Type B pancreatic cell (in vitro differentiated cells): ENCODE data around the gene TSPOAP1. TPM values are rescaled to one million over a fixed set of nuclear protein-coding genes. Genes with fewer than 3 reads are reported as not detected.

Experiments used
- DNase-seq: peaks from one replicate; pipeline ENCODE4 v3.0.0; 2021; ENCODE audit warnings: mixed read lengths; ENCODE audit not compliant: unreplicated experiment; ENCODE audit errors: extremely low spot score
- H3K27ac Mint-ChIP-seq: 2 replicates; pipeline ENCODE4 v1.8.0; 2021; ENCODE audit warnings: mild to moderate bottlenecking, mixed read lengths
- H3K27me3 Mint-ChIP-seq: 2 replicates; pipeline ENCODE4 v1.8.0; 2021; ENCODE audit warnings: mixed read lengths
- H3K36me3 Mint-ChIP-seq: 2 replicates; pipeline ENCODE4 v1.8.0; 2021; ENCODE audit warnings: mixed read lengths
- H3K4me1 Mint-ChIP-seq: one replicate; pipeline ENCODE4 v1.8.0; 2021; ENCODE audit warnings: mixed read lengths; ENCODE audit not compliant: unreplicated experiment
- H3K4me3 Mint-ChIP-seq: 2 replicates; pipeline ENCODE4 v1.8.0; 2021; ENCODE audit warnings: mild to moderate bottlenecking, mixed read lengths
- H3K9me3 Mint-ChIP-seq: 2 replicates; pipeline ENCODE4 v1.8.0; 2021; ENCODE audit warnings: mixed read lengths
- CTCF ChIP-seq: fragments of 200-600 bp; sonication (generic); conservative IDR thresholded peaks from 2 replicates; pipeline ENCODE4 v1.5.0; 2021; ENCODE audit warnings: antibody characterized with exemption, mild to moderate bottlenecking
- total RNA-seq: library from RNA; stranded (reverse); gene quantifications from 2 replicates; pipeline ENCODE4 v1.2.1, GENCODE V29; 2021; ENCODE audit warnings: low replicate concordance

TSPOAP1 gene
- total RNA-seq, 1 donor from 2014 or later, result 18.4 TPM

DNA sequence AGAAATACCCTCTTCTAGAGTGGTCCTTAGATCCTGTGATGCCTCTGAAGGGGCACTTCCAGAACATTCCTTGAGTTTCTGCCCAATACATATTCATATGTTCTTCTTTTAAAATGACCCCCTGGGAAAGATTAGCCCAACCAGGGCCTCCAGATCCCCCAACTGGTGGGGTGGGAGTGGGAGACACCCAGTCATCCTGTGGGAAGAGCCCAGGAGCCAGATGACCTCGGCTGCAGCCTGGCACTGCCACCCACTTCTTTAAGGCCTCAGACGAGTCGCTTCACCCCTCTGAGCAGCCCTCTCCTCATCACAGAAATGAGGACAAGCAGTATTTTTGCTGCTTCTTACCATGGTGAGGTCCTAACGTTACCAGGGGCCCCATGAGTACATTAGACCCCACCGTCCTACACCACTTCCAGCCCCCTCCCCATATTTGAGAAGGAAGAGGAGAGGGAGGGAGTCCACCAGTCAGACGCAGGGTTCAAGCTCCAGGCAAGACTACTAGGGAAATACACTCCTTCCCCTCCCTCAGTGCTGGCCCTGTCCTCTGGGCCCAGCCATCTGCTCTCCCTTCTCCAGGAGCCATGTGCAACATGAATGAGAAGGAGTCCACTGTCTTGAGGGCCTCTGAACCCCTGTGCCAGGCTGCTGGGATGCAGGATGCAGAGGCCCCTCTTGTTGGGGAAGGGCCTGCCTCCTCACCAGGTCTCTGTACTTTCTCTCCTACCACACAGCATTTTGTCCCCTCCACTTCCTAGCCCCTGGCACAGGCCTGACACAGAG is 59.6 kb downstream of the TSPOAP1 start:
- no peaks in the 10 kb centered on the region for H3K36me3 Mint-ChIP-seq
- no peaks in the 10 kb centered on the region for H3K9me3 Mint-ChIP-seq
- no peaks in the 10 kb centered on the region for H3K4me1 Mint-ChIP-seq
- no peak for TF ChIP-seq CTCF
- DNase-seq, result peak; percentile 29
- H3K27ac Mint-ChIP-seq, result no peak overlapping the region
- H3K4me3 Mint-ChIP-seq, result no peak overlapping the region
- H3K27me3 Mint-ChIP-seq, result peaks cover 50% of the 10 kb centered on the region

DNA sequence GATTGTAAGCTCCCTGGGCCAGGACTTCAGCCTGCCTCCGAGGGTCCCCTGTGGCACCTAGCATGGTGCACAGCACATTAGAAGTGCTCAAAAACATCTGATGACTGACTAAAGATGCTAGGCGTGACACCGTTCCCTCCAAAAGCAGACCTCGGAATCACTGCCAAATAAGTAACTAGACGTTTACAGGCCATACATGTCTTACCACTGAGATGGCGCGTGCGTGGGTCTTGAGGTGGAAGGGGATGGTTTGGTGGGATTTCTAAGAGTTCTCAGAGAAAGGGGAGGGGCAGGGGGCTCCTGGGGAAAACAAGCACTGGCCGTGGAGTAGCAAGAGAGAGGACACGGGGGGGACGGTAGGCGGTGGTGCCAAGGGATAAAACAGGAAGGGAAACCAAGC is 60.3 kb downstream of the TSPOAP1 start:
- Mint-ChIP-seq H3K27me3 (peaks cover 53% of the 10 kb centered on the region), H3K36me3 (no peaks in the 10 kb centered on the region), H3K4me3 (no peak overlapping the region), H3K4me1 (no peaks in the 10 kb centered on the region), H3K9me3 (no peaks in the 10 kb centered on the region), H3K27ac (no peak overlapping the region)
- TF ChIP-seq CTCF, result no peak
- peak; percentile 45 for DNase-seq

- DNase-seq, result peak; percentile 42
- Mint-ChIP-seq H3K4me3 (no peak overlapping the region), H3K9me3 (no peaks in the 10 kb centered on the region), H3K36me3 (no peaks in the 10 kb centered on the region), H3K27ac (no peak overlapping the region), H3K4me1 (no peaks in the 10 kb centered on the region), H3K27me3 (peaks cover 59% of the 10 kb centered on the region)
- TF ChIP-seq CTCF, result no peak
Measured at GRCh38 chr17:58267347-58268324, 61.0 kb downstream of the TSPOAP1 start.

- H3K4me1 Mint-ChIP-seq, result no peaks in the 10 kb centered on the region
- peaks cover 69% of the 10 kb centered on the region for H3K27me3 Mint-ChIP-seq
- H3K27ac Mint-ChIP-seq, result no peak overlapping the region
- TF ChIP-seq CTCF, result no peak
- no peaks in the 10 kb centered on the region for H3K9me3 Mint-ChIP-seq
- H3K4me3 Mint-ChIP-seq, result no peak overlapping the region
- DNase-seq, result no peak
- no peaks in the 10 kb centered on the region for H3K36me3 Mint-ChIP-seq
Measured at GRCh38 chr17:58265902-58266875, 62.4 kb downstream of the TSPOAP1 start.

- Mint-ChIP-seq H3K9me3 (no peaks in the 10 kb centered on the region), H3K4me3 (no peak overlapping the region), H3K27ac (no peak overlapping the region), H3K36me3 (no peaks in the 10 kb centered on the region), H3K4me1 (no peaks in the 10 kb centered on the region), H3K27me3 (peaks cover 76% of the 10 kb centered on the region)
- no peak for TF ChIP-seq CTCF
- no peak for DNase-seq
Measured at GRCh38 chr17:58265271-58265670, 63.3 kb downstream of the TSPOAP1 start.
